B cell (primary cell): ENCODE results near the gene FUOM. TPM values are rescaled to one million over a fixed set of nuclear protein-coding genes. Genes with fewer than 3 reads are reported as not detected.

ENCODE experiments used
- ATAC-seq: fragments of 200-7000 bp; cut with Tn5 transposase; one replicate; pipeline ENCODE4 v1.10.0; 2021; ENCODE audit warnings: low read depth, mild to moderate bottlenecking, moderate number of reproducible peaks, moderate library complexity
- CTCF ChIA-PET: fragments of 350-600 bp; sonication (Branson Sonifier 250); formaldehyde crosslinking; loops from one replicate; lab custom pipeline; 2021; ENCODE audit warnings: antibody characterized with exemption, inconsistent platforms; lab: Charles Lee
- POLR2A ChIA-PET: fragments of 350-600 bp; sonication (Branson Sonifier 250); formaldehyde crosslinking; loops from one replicate; lab custom pipeline; 2021; ENCODE audit warnings: antibody characterized with exemption; lab: Charles Lee
- DNase-seq: peaks from one replicate; pipeline ENCODE4 v3.0.0; 2013
- H2AFZ ChIP-seq: 2 replicates; pipeline ENCODE4 v1.6.1; 2012; ENCODE audit warnings: mild to moderate bottlenecking, low read depth, low read length; ENCODE audit not compliant: insufficient read depth, poor library complexity, severe bottlenecking
- H3K27ac ChIP-seq, 2 donors: 1 replicate in 1 of 2; 2 replicates in 1 of 2; pipeline ENCODE4 v1.5.1; 2012 to 2013; ENCODE audit warnings: low read length in 2 of 2, mild to moderate bottlenecking in 2 of 2, moderate library complexity in 1 of 2
- H3K27me3 ChIP-seq, 4 experiments: fragments of 200-600 bp in 1 of 4; sonication (generic) in 1 of 4; replicated peaks in 1 of 4; 1 replicate in 2 of 4; 2 replicates in 2 of 4; pipeline versions ENCODE4 v1.6.1 to v1.7.0; 2013 to 2016; ENCODE audit warnings: low read length in 3 of 4, mild to moderate bottlenecking in 2 of 4, mixed read lengths in 1 of 4, moderate library complexity in 1 of 4; ENCODE audit not compliant: insufficient read depth in 4 of 4, control insufficient read depth in 3 of 4; ENCODE audit errors: control extremely low read depth in 1 of 4
- H3K36me3 ChIP-seq, 2 experiments: replicated peaks in 1 of 2; 1 replicate in 1 of 2; 2 replicates in 1 of 2; pipeline versions ENCODE4 v1.6.1 to v1.7.1; 2013; ENCODE audit warnings: low read length in 1 of 2; ENCODE audit not compliant: insufficient read depth in 2 of 2, control insufficient read depth in 1 of 2; ENCODE audit errors: control extremely low read depth in 1 of 2, extremely low read depth in 1 of 2
- H3K4me1 ChIP-seq, 2 donors: fragments of 200-600 bp in 1 of 2; sonication (generic) in 1 of 2; 1 replicate in 1 of 2; 2 replicates in 1 of 2; pipeline versions ENCODE4 v1.5.1 to v1.6.1; 2013 to 2017; ENCODE audit warnings: low read length in 2 of 2; ENCODE audit not compliant: control insufficient read depth in 2 of 2, insufficient read depth in 2 of 2
- H3K4me2 ChIP-seq: replicated peaks from 2 replicates; pipeline ENCODE3; 2012; ENCODE audit warnings: mild to moderate bottlenecking, low read depth, low read length; ENCODE audit not compliant: poor library complexity, severe bottlenecking
- H3K4me3 ChIP-seq, 5 experiments: fragments of 200-600 bp in 1 of 5; sonication (generic) in 1 of 5; 1 replicate in 3 of 5; 2 replicates in 2 of 5; pipeline versions ENCODE4 v1.5.1 to v1.7.0; 2011 to 2016; ENCODE audit warnings: low read length in 4 of 5, mild to moderate bottlenecking in 4 of 5, low read depth in 2 of 5, control low read depth in 1 of 5, moderate library complexity in 1 of 5; ENCODE audit not compliant: insufficient read depth in 1 of 5; ENCODE audit errors: control extremely low read depth in 1 of 5, extremely low read depth in 1 of 5
- H3K79me2 ChIP-seq: fragments of 200-600 bp; sonication (generic); one replicate; pipeline ENCODE4 v1.6.0; 2016; ENCODE audit warnings: low read length; ENCODE audit not compliant: control insufficient read depth, insufficient read depth
- H3K9ac ChIP-seq: fragments of 200-600 bp; sonication (generic); 2 replicates; pipeline ENCODE4 v1.6.1; 2017; ENCODE audit warnings: mild to moderate bottlenecking, low read length, moderate library complexity
- H3K9me3 ChIP-seq, 3 donors: one replicate each; pipeline versions ENCODE4 v1.6.1 to v1.7.1; 2013; ENCODE audit warnings: low read length in 2 of 3; ENCODE audit not compliant: control insufficient read depth in 2 of 3, insufficient read depth in 1 of 3; ENCODE audit errors: control extremely low read depth in 1 of 3
- H4K20me1 ChIP-seq: 2 replicates; pipeline ENCODE4 v1.6.0; 2012; ENCODE audit warnings: mild to moderate bottlenecking, low read length; ENCODE audit not compliant: insufficient read depth, control insufficient read depth, poor library complexity, severe bottlenecking
- H3K27ac Mint-ChIP-seq: one replicate; pipeline ENCODE4 v1.8.0; 2021; ENCODE audit warnings: mixed read lengths
- H3K27me3 Mint-ChIP-seq: one replicate; pipeline ENCODE4 v1.8.0; 2021; ENCODE audit warnings: mixed read lengths
- H3K4me1 Mint-ChIP-seq: one replicate; pipeline ENCODE4 v1.8.0; 2021; ENCODE audit warnings: mixed read lengths
- H3K4me3 Mint-ChIP-seq: one replicate; pipeline ENCODE4 v1.8.0; 2021; ENCODE audit warnings: mixed read lengths
- H3K9me3 Mint-ChIP-seq: one replicate; pipeline ENCODE4 v1.8.0; 2022; ENCODE audit warnings: mixed read lengths; ENCODE audit not compliant: insufficient read depth
- EZH2 ChIP-seq: IDR thresholded peaks from 2 replicates; pipeline ENCODE4 v1.6.1; 2012; ENCODE audit warnings: borderline replicate concordance, low read depth, mild to moderate bottlenecking, moderate library complexity, low read length; ENCODE audit not compliant: insufficient read depth, poor library complexity, severe bottlenecking
- WGBS: methylation state at CpG from one replicate; pipeline ENCODE4 v1.1.5; 2013; ENCODE audit warnings: missing lambda C conversion rate; ENCODE audit not compliant: insufficient coverage; 5-methylcytosine and 5-hydroxymethylcytosine counted together
- intact Hi-C: fragments of 100-400 bp; cut with micrococcal nuclease; formaldehyde crosslinking; loops from one replicate; pipeline ENCODE4 v1.10.0; 2022
- polyA plus RNA-seq: library from polyadenylated mRNA; depleted of rRNA; stranded (reverse); fragments of >200 nt; gene quantifications from 2 replicates; pipeline ENCODE4 v1.2.3, GENCODE V29; 2012
- total RNA-seq, 2 donors: library from RNA; stranded (reverse); fragments of 120-200 nt in 1 of 2; gene quantifications; 1 replicate in 1 of 2; 2 replicates in 1 of 2; pipeline versions ENCODE4 v1.2.3 to v1.2.4, GENCODE V29; 2013 to 2022
- TF ChIP-seq, protein P1 (sequence below): fragments of 200-600 bp; IDR thresholded peaks from one replicate; pipeline ENCODE4 v1.8.0; 2022; ENCODE audit warnings: antibody characterized with exemption, mild to moderate bottlenecking

The FUOM gene
- total and polyA plus RNA-seq, 2 donors (not counting 1 experiment from before 2014, with no cell fraction given): 23.8 to 30.7 TPM

DNA sequence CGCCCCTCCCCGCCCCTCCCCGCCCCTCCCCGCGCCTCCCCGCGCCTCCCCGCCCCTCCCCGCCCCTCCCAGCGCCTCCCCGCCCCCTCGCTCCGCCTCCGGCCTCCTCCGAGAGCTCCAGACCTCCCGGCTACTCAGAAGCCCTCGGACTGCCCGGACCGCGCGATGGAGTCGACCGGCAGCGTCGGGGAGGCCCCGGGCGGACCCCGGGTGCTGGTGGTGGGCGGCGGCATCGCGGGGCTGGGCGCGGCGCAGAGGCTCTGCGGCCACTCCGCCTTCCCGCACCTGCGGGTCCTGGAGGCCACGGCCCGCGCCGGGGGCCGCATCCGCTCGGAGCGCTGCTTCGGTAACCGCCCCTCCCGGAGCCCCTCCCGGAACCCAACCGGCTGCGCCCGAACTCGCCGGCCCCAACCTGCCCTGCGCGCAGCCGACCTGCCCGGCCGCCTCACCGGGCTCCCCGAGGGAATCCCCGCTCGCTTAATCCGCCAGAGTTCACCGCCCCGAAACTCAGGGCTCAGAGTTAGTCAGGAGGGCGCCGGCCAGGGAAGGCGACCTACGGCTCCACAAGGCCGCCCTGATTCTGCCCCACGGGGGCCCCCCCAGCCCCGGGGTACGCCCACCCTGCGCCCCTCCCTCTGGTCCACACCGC is 21.5 kb upstream of the FUOM start, which contains the start of gene PAOX:
PAOX (plus strand) TSS at position 111 of the 649 bp plus-strand sequence; CDS start at position 166, 55 bp downstream.
- DNase-seq (peak; percentile 87), ATAC-seq (peak; percentile 57)
- TF ChIP-seq EZH2: no peak
- TF ChIP-seq, protein P1, sequence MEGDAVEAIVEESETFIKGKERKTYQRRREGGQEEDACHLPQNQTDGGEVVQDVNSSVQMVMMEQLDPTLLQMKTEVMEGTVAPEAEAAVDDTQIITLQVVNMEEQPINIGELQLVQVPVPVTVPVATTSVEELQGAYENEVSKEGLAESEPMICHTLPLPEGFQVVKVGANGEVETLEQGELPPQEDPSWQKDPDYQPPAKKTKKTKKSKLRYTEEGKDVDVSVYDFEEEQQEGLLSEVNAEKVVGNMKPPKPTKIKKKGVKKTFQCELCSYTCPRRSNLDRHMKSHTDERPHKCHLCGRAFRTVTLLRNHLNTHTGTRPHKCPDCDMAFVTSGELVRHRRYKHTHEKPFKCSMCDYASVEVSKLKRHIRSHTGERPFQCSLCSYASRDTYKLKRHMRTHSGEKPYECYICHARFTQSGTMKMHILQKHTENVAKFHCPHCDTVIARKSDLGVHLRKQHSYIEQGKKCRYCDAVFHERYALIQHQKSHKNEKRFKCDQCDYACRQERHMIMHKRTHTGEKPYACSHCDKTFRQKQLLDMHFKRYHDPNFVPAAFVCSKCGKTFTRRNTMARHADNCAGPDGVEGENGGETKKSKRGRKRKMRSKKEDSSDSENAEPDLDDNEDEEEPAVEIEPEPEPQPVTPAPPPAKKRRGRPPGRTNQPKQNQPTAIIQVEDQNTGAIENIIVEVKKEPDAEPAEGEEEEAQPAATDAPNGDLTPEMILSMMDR: no peak
- POLR2A ChIA-PET: interaction anchor here (0.8 kb wide), 1 partner anchor 10 kb away, joined by 4 read pairs; no protein-coding TSS in a partner anchor
- peaks cover 41% of the 10 kb centered on the region for H3K79me2 ChIP-seq
- intact Hi-C loops: loop anchor here (1.0 kb wide), 2 partner anchors 10 to 15 kb away; partner anchors contain the start of gene MTG1
- WGBS: 2% methylated on average over 67 of the region's 78 CpGs
- H3K27ac ChIP-seq: peak within 1 kb of the TSS in 1 of 2 donors; percentile 71
- Mint-ChIP-seq H3K27ac (peak within 1 kb of the TSS; percentile 91), H3K4me1 (peaks cover 40% of the 10 kb centered on the region), H3K4me3 (peak within 1 kb of the TSS; percentile 91), H3K9me3 (no peaks in the 10 kb centered on the region), H3K27me3 (no peaks in the 10 kb centered on the region)
- H3K36me3 ChIP-seq: peaks cover 0 to 25% of the 10 kb centered on the region in 2 experiments
- peak within 1 kb of the TSS; percentile 95 for H3K4me2 ChIP-seq
- no peaks in the 10 kb centered on the region for H3K27me3 ChIP-seq
- H3K9ac ChIP-seq: peak within 1 kb of the TSS; percentile 82
- peak within 1 kb of the TSS; percentile 93 for H2AFZ ChIP-seq
- H3K4me1 ChIP-seq: peaks cover 30 to 38% of the 10 kb centered on the region in 2 donors
- H3K9me3 ChIP-seq: peaks cover 0 to 3% (median 0%) of the 10 kb centered on the region in 3 donors
- H3K4me3 ChIP-seq: peak within 1 kb of the TSS; percentile 63 to 88 (median 78)
- CTCF ChIA-PET: interaction anchor here (1.3 kb wide), 1 partner anchor 23 kb away, joined by 4 read pairs; no protein-coding TSS in a partner anchor
- H4K20me1 ChIP-seq: peaks cover 29% of the 10 kb centered on the region
